Astrocyte (in vitro differentiated cells and primary cell): ENCODE measurements around the gene CD59. TPM values are rescaled to one million over a fixed set of nuclear protein-coding genes. Genes with fewer than 3 reads are reported as not detected.

ENCODE experiments used
- DNase-seq: peaks from one replicate; pipeline ENCODE4 v3.0.0-alpha.2; 2010; ENCODE audit warnings: low read depth
- FAIRE-seq: peaks from 2 replicates; lab custom pipeline; 2011; peaks lifted over from hg19 to GRCh38; lab: Jason Lieb, UNC
- H2AFZ ChIP-seq: 2 replicates; pipeline ENCODE4 v1.6.0; 2012; ENCODE audit warnings: low read depth, low read length, inconsistent platforms
- H3K27ac ChIP-seq: 2 replicates; pipeline ENCODE4 v1.5.1; 2011; ENCODE audit warnings: low read depth, low read length, inconsistent platforms
- H3K27me3 ChIP-seq: 2 replicates; pipeline ENCODE4 v1.6.0; 2011; ENCODE audit warnings: low read length, inconsistent platforms; ENCODE audit not compliant: insufficient read depth
- H3K36me3 ChIP-seq: 2 replicates; pipeline ENCODE4 v1.5.1; 2011; ENCODE audit warnings: low read length, inconsistent platforms; ENCODE audit not compliant: insufficient read depth
- H3K4me1 ChIP-seq: 2 replicates; pipeline ENCODE4 v1.5.1; 2011; ENCODE audit warnings: low read length, inconsistent platforms; ENCODE audit not compliant: insufficient read depth
- H3K4me2 ChIP-seq: 2 replicates; pipeline ENCODE4 v1.6.0; 2012; ENCODE audit warnings: low read length, inconsistent platforms
- H3K4me3 ChIP-seq: 2 replicates; pipeline ENCODE4 v1.5.1; 2011; ENCODE audit warnings: low read depth, mild to moderate bottlenecking, low read length, inconsistent platforms; ENCODE audit not compliant: insufficient read depth
- H3K79me2 ChIP-seq: 2 replicates; pipeline ENCODE4 v1.6.0; 2012; ENCODE audit warnings: mild to moderate bottlenecking, low read length, inconsistent platforms; ENCODE audit not compliant: insufficient read depth
- H3K9ac ChIP-seq: 2 replicates; pipeline ENCODE4 v1.6.0; 2012; ENCODE audit warnings: mild to moderate bottlenecking, low read length, inconsistent platforms
- H3K9me3 ChIP-seq: 2 replicates; pipeline ENCODE4 v1.5.1; 2012; ENCODE audit warnings: low read depth, mild to moderate bottlenecking, low read length, inconsistent platforms; ENCODE audit not compliant: insufficient read depth
- H4K20me1 ChIP-seq: 2 replicates; pipeline ENCODE4 v1.6.0; 2012; ENCODE audit warnings: low read length, inconsistent platforms; ENCODE audit not compliant: insufficient read depth
- H3K27ac Mint-ChIP-seq: one replicate; pipeline ENCODE4 v1.8.0; 2021; ENCODE audit warnings: mild to moderate bottlenecking, mixed read lengths; ENCODE audit not compliant: unreplicated experiment
- H3K27me3 Mint-ChIP-seq: one replicate; pipeline ENCODE4 v1.8.0; 2021; ENCODE audit warnings: low read depth, mixed read lengths; ENCODE audit not compliant: unreplicated experiment
- H3K36me3 Mint-ChIP-seq: one replicate; pipeline ENCODE4 v1.8.0; 2021; ENCODE audit warnings: low read depth, mixed read lengths; ENCODE audit not compliant: unreplicated experiment
- H3K4me1 Mint-ChIP-seq: one replicate; pipeline ENCODE4 v1.8.0; 2021; ENCODE audit warnings: low read depth, mixed read lengths; ENCODE audit not compliant: unreplicated experiment
- H3K4me3 Mint-ChIP-seq: one replicate; pipeline ENCODE4 v1.8.0; 2021; ENCODE audit warnings: mild to moderate bottlenecking, moderate library complexity, mixed read lengths; ENCODE audit not compliant: unreplicated experiment
- H3K9me3 Mint-ChIP-seq: one replicate; pipeline ENCODE4 v1.8.0; 2021; ENCODE audit warnings: mild to moderate bottlenecking, mixed read lengths; ENCODE audit not compliant: unreplicated experiment
- CTCF ChIP-seq: IDR thresholded peaks from 2 replicates; pipeline ENCODE4 v1.5.1; 2011; ENCODE audit warnings: low read depth, mild to moderate bottlenecking, inconsistent platforms, low read length, moderate library complexity; ENCODE audit not compliant: insufficient read depth
- EZH2 ChIP-seq: IDR thresholded peaks from 2 replicates; pipeline ENCODE4 v1.6.1; 2012; ENCODE audit warnings: mild to moderate bottlenecking, low read length, inconsistent platforms; ENCODE audit not compliant: insufficient read depth
- total RNA-seq: library from RNA; stranded (reverse); gene quantifications from 2 replicates; pipeline ENCODE4 v1.2.1, GENCODE V29; 2021

The CD59 gene
- total RNA-seq, 1 donor from 2014 or later, result 587 TPM

GRCh38 chr11:33775832-33776470 lies 39.7 kb upstream of the CD59 start:
- peak overlapping the region; percentile 3 for H3K4me3 Mint-ChIP-seq
- H3K27me3 Mint-ChIP-seq, result no peaks in the 10 kb centered on the region
- no peak overlapping the region for H3K27ac ChIP-seq
- no peak for TF ChIP-seq EZH2
- no peak for TF ChIP-seq CTCF
- peaks cover 44% of the 10 kb centered on the region for H3K4me1 ChIP-seq
- no peaks in the 10 kb centered on the region for H3K36me3 Mint-ChIP-seq
- no peaks in the 10 kb centered on the region for H3K9me3 Mint-ChIP-seq
- H3K79me2 ChIP-seq, result peaks cover 31% of the 10 kb centered on the region
- no peak overlapping the region for H3K9ac ChIP-seq
- FAIRE-seq (no peak), DNase-seq (no peak)
- no peaks in the 10 kb centered on the region for H3K27me3 ChIP-seq
- H3K4me3 ChIP-seq, result no peak overlapping the region
- no peak overlapping the region for H2AFZ ChIP-seq
- H3K4me2 ChIP-seq, result peak overlapping the region; percentile 5
- no peaks in the 10 kb centered on the region for H3K36me3 ChIP-seq
- peaks cover 22% of the 10 kb centered on the region for H4K20me1 ChIP-seq
- peaks cover 19% of the 10 kb centered on the region for H3K4me1 Mint-ChIP-seq
- no peak overlapping the region for H3K27ac Mint-ChIP-seq
- H3K9me3 ChIP-seq, result no peaks in the 10 kb centered on the region

- no peak for FAIRE-seq
- H3K36me3 Mint-ChIP-seq, result no peaks in the 10 kb centered on the region
These were observed 39.2 kb upstream of the CD59 start for GRCh38 chr11:33775467-33775807.

More at GRCh38 chr11:33775467-33775807, 39.2 kb upstream of the CD59 start:
- no peak overlapping the region for H2AFZ ChIP-seq
- no peaks in the 10 kb centered on the region for H3K36me3 ChIP-seq
- H3K27ac Mint-ChIP-seq, result no peak overlapping the region
- H3K27me3 ChIP-seq, result no peaks in the 10 kb centered on the region
- no peak overlapping the region for H3K27ac ChIP-seq
- no peaks in the 10 kb centered on the region for H3K27me3 Mint-ChIP-seq
- H3K79me2 ChIP-seq, result peaks cover 31% of the 10 kb centered on the region
- H3K4me3 ChIP-seq, result no peak overlapping the region
- H3K4me2 ChIP-seq, result peak overlapping the region; percentile 100
- H4K20me1 ChIP-seq, result peaks cover 23% of the 10 kb centered on the region
- H3K9ac ChIP-seq, result no peak overlapping the region
- peaks cover 40% of the 10 kb centered on the region for H3K4me1 ChIP-seq
- no peak for DNase-seq
- H3K9me3 ChIP-seq, result no peaks in the 10 kb centered on the region
- H3K9me3 Mint-ChIP-seq, result no peaks in the 10 kb centered on the region
- H3K4me3 Mint-ChIP-seq, result peak overlapping the region; percentile 96
- H3K4me1 Mint-ChIP-seq, result peaks cover 19% of the 10 kb centered on the region
- TF ChIP-seq CTCF (no peak), EZH2 (no peak)
